GM23338 (cell line): Measurements from ENCODE around the gene CD44. TPM values are rescaled to one million over a fixed set of nuclear protein-coding genes. Genes with fewer than 3 reads are reported as not detected.
A peak's percentile ranks its signal among the peaks of the same experiment; 100 is the strongest.

Experiments used
- ATAC-seq: fragments of 200-7000 bp; cut with Tn5 transposase; 3 replicates; pipeline ENCODE4 v1.9.1; 2020
- DNase-seq: peaks from one replicate; pipeline ENCODE4 v3.0.0-alpha.2; 2015; ENCODE audit warnings: low spot score
- H2AFZ ChIP-seq: fragments of 200-600 bp; sonication (generic); 2 replicates; pipeline ENCODE4 v1.8.0; 2016; ENCODE audit warnings: antibody characterized with exemption, mild to moderate bottlenecking, moderate library complexity
- H3F3A ChIP-seq: fragments of 200-600 bp; sonication (generic); replicated peaks from 2 replicates; pipeline ENCODE4 v1.8.0; 2017; ENCODE audit warnings: antibody characterized with exemption, mixed run types, low read depth
- H3K27ac ChIP-seq: fragments of 200-600 bp; sonication (generic); 2 replicates; pipeline ENCODE4 v1.6.1; 2016; ENCODE audit warnings: low read depth
- H3K27me3 ChIP-seq: fragments of 200-600 bp; sonication (generic); 2 replicates; pipeline ENCODE4 v1.8.0; 2016; ENCODE audit warnings: mild to moderate bottlenecking, mixed run types, moderate library complexity; ENCODE audit not compliant: insufficient read depth
- H3K36me3 ChIP-seq: fragments of 200-600 bp; sonication (generic); 2 replicates; pipeline ENCODE4 v1.8.0; 2016; ENCODE audit warnings: mild to moderate bottlenecking; ENCODE audit not compliant: insufficient read depth
- H3K4me1 ChIP-seq: fragments of 200-600 bp; sonication (generic); 2 replicates; pipeline ENCODE4 v1.8.0; 2016; ENCODE audit warnings: mild to moderate bottlenecking, moderate library complexity; ENCODE audit not compliant: insufficient read depth
- H3K4me2 ChIP-seq: fragments of 200-600 bp; sonication (generic); 2 replicates; pipeline ENCODE4 v1.7.1; 2017; ENCODE audit warnings: mixed run types
- H3K4me3 ChIP-seq: fragments of 200-600 bp; sonication (generic); 2 replicates; pipeline ENCODE4 v1.6.1; 2016; ENCODE audit warnings: mixed run types
- H3K79me2 ChIP-seq: fragments of 200-600 bp; sonication (generic); replicated peaks from 2 replicates; pipeline ENCODE4 v1.8.0; 2017; ENCODE audit warnings: mild to moderate bottlenecking; ENCODE audit not compliant: insufficient read depth
- H3K9me2 ChIP-seq: fragments of 200-600 bp; sonication (generic); 2 replicates; pipeline ENCODE4 v1.8.0; 2017; ENCODE audit not compliant: insufficient read depth
- H4K20me1 ChIP-seq: fragments of 200-600 bp; sonication (generic); replicated peaks from 2 replicates; pipeline ENCODE4 v1.8.0; 2017; ENCODE audit warnings: mild to moderate bottlenecking; ENCODE audit not compliant: insufficient read depth
- H3K27ac Mint-ChIP-seq: 2 replicates; pipeline ENCODE4 v1.8.0; 2020; ENCODE audit warnings: inconsistent platforms, mild to moderate bottlenecking, moderate library complexity, mixed read lengths
- H3K27me3 Mint-ChIP-seq: 3 replicates; pipeline ENCODE4 v1.8.0; 2022; ENCODE audit warnings: low read depth, mild to moderate bottlenecking, moderate library complexity, mixed read lengths, inconsistent platforms; ENCODE audit not compliant: insufficient read depth, poor library complexity
- H3K36me3 Mint-ChIP-seq: 3 replicates; pipeline ENCODE4 v1.8.0; 2021; ENCODE audit warnings: low read depth, mild to moderate bottlenecking, inconsistent platforms, moderate library complexity, mixed read lengths
- H3K4me1 Mint-ChIP-seq: 3 replicates; pipeline ENCODE4 v1.8.0; 2020; ENCODE audit warnings: mild to moderate bottlenecking, inconsistent platforms, mixed read lengths
- H3K4me3 Mint-ChIP-seq: 3 replicates; pipeline ENCODE4 v1.8.0; 2021; ENCODE audit warnings: moderate library complexity, mild to moderate bottlenecking, inconsistent platforms, mixed read lengths
- H3K9me3 Mint-ChIP-seq: 3 replicates; pipeline ENCODE4 v1.8.0; 2020; ENCODE audit warnings: moderate library complexity, mild to moderate bottlenecking, inconsistent platforms, mixed read lengths
- CTCF ChIP-seq, 2 experiments: fragments of 200-600 bp in 1 of 2; sonication (generic) in 1 of 2; conservative IDR thresholded peaks; 2 replicates each; pipeline versions ENCODE4 v1.5.1 to v1.6.1; 2016 to 2017; ENCODE audit warnings: antibody characterized with exemption in 2 of 2, low read depth in 2 of 2, mild to moderate bottlenecking in 2 of 2, moderate library complexity in 1 of 2
- EZH2 ChIP-seq: fragments of 200-600 bp; sonication (generic); IDR thresholded peaks from one replicate; pipeline ENCODE4 v1.8.0; 2017; ENCODE audit warnings: antibody characterized with exemption, mild to moderate bottlenecking, low read depth; ENCODE audit not compliant: unreplicated experiment
- EZH2phosphoT487 ChIP-seq: fragments of 200-600 bp; sonication (generic); IDR thresholded peaks from one replicate; pipeline ENCODE4 v1.8.1; 2018; ENCODE audit warnings: antibody characterized with exemption; ENCODE audit not compliant: unreplicated experiment
- JUNB ChIP-seq: IDR thresholded peaks from one replicate; pipeline ENCODE4 v1.6.1; 2016; ENCODE audit warnings: antibody characterized with exemption; ENCODE audit not compliant: unreplicated experiment
- STAT1 ChIP-seq: IDR thresholded peaks from one replicate; pipeline ENCODE4 v1.6.1; 2016; ENCODE audit warnings: antibody characterized with exemption; ENCODE audit not compliant: unreplicated experiment
- ZNF114 ChIP-seq: fragments of 250-450 bp; sonication (Bioruptor Pico); IDR thresholded peaks from 2 replicates; pipeline ENCODE4 v1.5.0; 2020; ENCODE audit warnings: mild to moderate bottlenecking, moderate library complexity
- ZNF331 ChIP-seq: fragments of 250-450 bp; sonication (Bioruptor Pico); IDR thresholded peaks from 2 replicates; pipeline ENCODE4 v1.5.0; 2020; ENCODE audit warnings: low read depth, mild to moderate bottlenecking, moderate library complexity
- polyA plus RNA-seq: library from polyadenylated mRNA; unstranded; fragments of >200 nt; fragmentation: Nextera tagmentation; extraction: Ambion mirVana; gene quantifications from 2 replicates; pipeline ENCODE4 v1.2.1, GENCODE V29; 2016
- total RNA-seq: library from RNA; depleted of rRNA; stranded (reverse); fragments of >200 nt; shearing (Covaris generic); gene quantifications from 2 replicates; pipeline ENCODE4 v1.2.3, GENCODE V29; 2014
- TF ChIP-seq, protein P1 (sequence below): fragments of 250-450 bp; sonication (Bioruptor Pico); IDR thresholded peaks from 2 replicates; pipeline ENCODE4 v1.5.0; 2020; ENCODE audit warnings: mild to moderate bottlenecking, moderate library complexity
- TF ChIP-seq, protein P2 (sequence below): IDR thresholded peaks from 2 replicates; pipeline ENCODE4 v1.6.1; 2016; ENCODE audit warnings: antibody characterized with exemption

Gene CD44
- total and polyA plus RNA-seq, 2 experiments from 2014 or later: 4.0 to 10.1 TPM

GRCh38 chr11:35099278-35100012 lies 39.5 kb upstream of the CD44 start:
- no peak overlapping the region for H3K27ac ChIP-seq
- no peak for ATAC-seq

GRCh38 chr11:35100013-35100383 lies 39.0 kb upstream of the CD44 start:
- no peaks in the 10 kb centered on the region for H4K20me1 ChIP-seq
- Mint-ChIP-seq H3K9me3 (no peaks in the 10 kb centered on the region), H3K4me1 (no peaks in the 10 kb centered on the region), H3K36me3 (no peaks in the 10 kb centered on the region), H3K4me3 (no peak overlapping the region), H3K27me3 (no peaks in the 10 kb centered on the region), H3K27ac (no peak overlapping the region)
- no peaks in the 10 kb centered on the region for H3K79me2 ChIP-seq
- H3K4me3 ChIP-seq: no peak overlapping the region
- no peak for DNase-seq
- no peak for ATAC-seq
- peaks cover 25% of the 10 kb centered on the region for H3K9me2 ChIP-seq
- no peak overlapping the region for H3K4me2 ChIP-seq
- no peaks in the 10 kb centered on the region for H3K27me3 ChIP-seq
- peak overlapping the region; percentile 35; the same call in 1 of the 2 replicates for H2AFZ ChIP-seq
- no peaks in the 10 kb centered on the region for H3F3A ChIP-seq
- no peaks in the 10 kb centered on the region for H3K36me3 ChIP-seq
- H3K4me1 ChIP-seq: no peaks in the 10 kb centered on the region
- no peak overlapping the region for H3K27ac ChIP-seq
- TF ChIP-seq, protein P1, sequence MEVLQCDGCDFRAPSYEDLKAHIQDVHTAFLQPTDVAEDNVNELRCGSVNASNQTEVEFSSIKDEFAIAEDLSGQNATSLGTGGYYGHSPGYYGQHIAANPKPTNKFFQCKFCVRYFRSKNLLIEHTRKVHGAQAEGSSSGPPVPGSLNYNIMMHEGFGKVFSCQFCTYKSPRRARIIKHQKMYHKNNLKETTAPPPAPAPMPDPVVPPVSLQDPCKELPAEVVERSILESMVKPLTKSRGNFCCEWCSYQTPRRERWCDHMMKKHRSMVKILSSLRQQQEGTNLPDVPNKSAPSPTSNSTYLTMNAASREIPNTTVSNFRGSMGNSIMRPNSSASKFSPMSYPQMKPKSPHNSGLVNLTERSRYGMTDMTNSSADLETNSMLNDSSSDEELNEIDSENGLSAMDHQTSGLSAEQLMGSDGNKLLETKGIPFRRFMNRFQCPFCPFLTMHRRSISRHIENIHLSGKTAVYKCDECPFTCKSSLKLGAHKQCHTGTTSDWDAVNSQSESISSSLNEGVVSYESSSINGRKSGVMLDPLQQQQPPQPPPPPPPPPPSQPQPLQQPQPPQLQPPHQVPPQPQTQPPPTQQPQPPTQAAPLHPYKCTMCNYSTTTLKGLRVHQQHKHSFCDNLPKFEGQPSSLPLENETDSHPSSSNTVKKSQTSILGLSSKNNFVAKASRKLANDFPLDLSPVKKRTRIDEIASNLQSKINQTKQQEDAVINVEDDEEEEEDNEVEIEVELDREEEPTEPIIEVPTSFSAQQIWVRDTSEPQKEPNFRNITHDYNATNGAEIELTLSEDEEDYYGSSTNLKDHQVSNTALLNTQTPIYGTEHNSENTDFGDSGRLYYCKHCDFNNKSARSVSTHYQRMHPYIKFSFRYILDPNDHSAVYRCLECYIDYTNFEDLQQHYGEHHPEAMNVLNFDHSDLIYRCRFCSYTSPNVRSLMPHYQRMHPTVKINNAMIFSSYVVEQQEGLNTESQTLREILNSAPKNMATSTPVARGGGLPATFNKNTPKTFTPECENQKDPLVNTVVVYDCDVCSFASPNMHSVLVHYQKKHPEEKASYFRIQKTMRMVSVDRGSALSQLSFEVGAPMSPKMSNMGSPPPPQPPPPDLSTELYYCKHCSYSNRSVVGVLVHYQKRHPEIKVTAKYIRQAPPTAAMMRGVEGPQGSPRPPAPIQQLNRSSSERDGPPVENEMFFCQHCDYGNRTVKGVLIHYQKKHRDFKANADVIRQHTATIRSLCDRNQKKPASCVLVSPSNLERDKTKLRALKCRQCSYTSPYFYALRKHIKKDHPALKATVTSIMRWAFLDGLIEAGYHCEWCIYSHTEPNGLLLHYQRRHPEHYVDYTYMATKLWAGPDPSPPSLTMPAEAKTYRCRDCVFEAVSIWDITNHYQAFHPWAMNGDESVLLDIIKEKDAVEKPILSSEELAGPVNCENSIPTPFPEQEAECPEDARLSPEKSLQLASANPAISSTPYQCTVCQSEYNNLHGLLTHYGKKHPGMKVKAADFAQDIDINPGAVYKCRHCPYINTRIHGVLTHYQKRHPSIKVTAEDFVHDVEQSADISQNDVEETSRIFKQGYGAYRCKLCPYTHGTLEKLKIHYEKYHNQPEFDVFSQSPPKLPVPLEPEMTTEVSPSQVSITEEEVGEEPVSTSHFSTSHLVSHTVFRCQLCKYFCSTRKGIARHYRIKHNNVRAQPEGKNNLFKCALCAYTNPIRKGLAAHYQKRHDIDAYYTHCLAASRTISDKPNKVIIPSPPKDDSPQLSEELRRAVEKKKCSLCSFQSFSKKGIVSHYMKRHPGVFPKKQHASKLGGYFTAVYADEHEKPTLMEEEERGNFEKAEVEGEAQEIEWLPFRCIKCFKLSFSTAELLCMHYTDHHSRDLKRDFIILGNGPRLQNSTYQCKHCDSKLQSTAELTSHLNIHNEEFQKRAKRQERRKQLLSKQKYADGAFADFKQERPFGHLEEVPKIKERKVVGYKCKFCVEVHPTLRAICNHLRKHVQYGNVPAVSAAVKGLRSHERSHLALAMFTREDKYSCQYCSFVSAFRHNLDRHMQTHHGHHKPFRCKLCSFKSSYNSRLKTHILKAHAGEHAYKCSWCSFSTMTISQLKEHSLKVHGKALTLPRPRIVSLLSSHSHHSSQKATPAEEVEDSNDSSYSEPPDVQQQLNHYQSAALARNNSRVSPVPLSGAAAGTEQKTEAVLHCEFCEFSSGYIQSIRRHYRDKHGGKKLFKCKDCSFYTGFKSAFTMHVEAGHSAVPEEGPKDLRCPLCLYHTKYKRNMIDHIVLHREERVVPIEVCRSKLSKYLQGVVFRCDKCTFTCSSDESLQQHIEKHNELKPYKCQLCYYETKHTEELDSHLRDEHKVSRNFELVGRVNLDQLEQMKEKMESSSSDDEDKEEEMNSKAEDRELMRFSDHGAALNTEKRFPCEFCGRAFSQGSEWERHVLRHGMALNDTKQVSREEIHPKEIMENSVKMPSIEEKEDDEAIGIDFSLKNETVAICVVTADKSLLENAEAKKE (CRISPR knock-in tag): no peak
- TF ChIP-seq ZNF331: no peak
- no peak for TF ChIP-seq EZH2phosphoT487
- no peak for TF ChIP-seq ZNF114
- no peak for TF ChIP-seq EZH2
- no peak for TF ChIP-seq CTCF (conservative IDR thresholded peaks at IDR 0.05; ENCODE audit: low read depth in 2 of 2)
- TF ChIP-seq JUNB: no peak
- no peak for TF ChIP-seq STAT1

More at GRCh38 chr11:35099278-35100012, 39.5 kb upstream of the CD44 start:
- Histone ChIP-seq H3K4me3 (no peak overlapping the region), H3F3A (no peaks in the 10 kb centered on the region), H3K9me2 (peaks cover 23% of the 10 kb centered on the region), H3K4me2 (no peak overlapping the region), H3K79me2 (no peaks in the 10 kb centered on the region), H4K20me1 (no peaks in the 10 kb centered on the region), H3K4me1 (no peaks in the 10 kb centered on the region), H3K36me3 (no peaks in the 10 kb centered on the region), H3K27me3 (no peaks in the 10 kb centered on the region), H2AFZ (peak overlapping the region; percentile 35; the same call in 1 of the 2 replicates)
- no peak overlapping the region for H3K4me3 Mint-ChIP-seq
- H3K36me3 Mint-ChIP-seq: no peaks in the 10 kb centered on the region
- no peaks in the 10 kb centered on the region for H3K9me3 Mint-ChIP-seq
- H3K4me1 Mint-ChIP-seq: no peaks in the 10 kb centered on the region
- TF ChIP-seq STAT1: no peak
- TF ChIP-seq EZH2: no peak
- TF ChIP-seq, protein P2, sequence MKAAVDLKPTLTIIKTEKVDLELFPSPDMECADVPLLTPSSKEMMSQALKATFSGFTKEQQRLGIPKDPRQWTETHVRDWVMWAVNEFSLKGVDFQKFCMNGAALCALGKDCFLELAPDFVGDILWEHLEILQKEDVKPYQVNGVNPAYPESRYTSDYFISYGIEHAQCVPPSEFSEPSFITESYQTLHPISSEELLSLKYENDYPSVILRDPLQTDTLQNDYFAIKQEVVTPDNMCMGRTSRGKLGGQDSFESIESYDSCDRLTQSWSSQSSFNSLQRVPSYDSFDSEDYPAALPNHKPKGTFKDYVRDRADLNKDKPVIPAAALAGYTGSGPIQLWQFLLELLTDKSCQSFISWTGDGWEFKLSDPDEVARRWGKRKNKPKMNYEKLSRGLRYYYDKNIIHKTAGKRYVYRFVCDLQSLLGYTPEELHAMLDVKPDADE: no peak
- no peak for TF ChIP-seq ZNF331
- no peaks in the 10 kb centered on the region for H3K27me3 Mint-ChIP-seq
- no peak for DNase-seq
- no peak overlapping the region for H3K27ac Mint-ChIP-seq
